ENCODE results near the gene CALN1.
"Not testable (repeated sequence)": the region's sequence is repeated elsewhere in the genome, so short reads cannot be mapped to it uniquely, and the experiment has no call there.

The CALN1 gene

DNA sequence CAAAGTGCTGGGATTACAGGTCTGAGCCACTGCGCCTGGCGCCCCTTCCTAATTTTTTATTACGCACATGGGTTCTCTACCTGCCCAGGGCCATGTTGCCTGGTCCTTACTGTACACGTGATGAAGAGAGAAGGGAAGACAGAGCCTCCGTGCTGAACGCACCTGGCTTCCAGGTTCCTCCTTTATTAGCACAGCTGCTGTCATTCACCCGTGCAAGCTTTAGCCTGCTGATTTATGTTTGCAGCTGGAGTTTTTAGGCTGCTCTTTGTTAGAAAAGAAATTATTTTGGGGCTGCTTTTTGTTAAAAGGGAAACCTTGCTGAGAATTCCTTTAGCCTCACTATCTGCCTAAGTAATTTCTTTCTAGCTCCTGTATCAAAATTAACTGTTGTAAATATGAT, 417.0 kb downstream of the CALN1 start:
- in situ Hi-C loops (cut with MboI; ENCODE audit: low sequenced_read_pairs): no loop called here

GRCh38 chr7:71991586-71991985, 420.6 kb downstream of the CALN1 start:
- in situ Hi-C loops (cut with MboI; ENCODE audit: low sequenced_read_pairs): no loop called here

- in situ Hi-C loops (cut with MboI; ENCODE audit: low sequenced_read_pairs): no loop called here
Measured at GRCh38 chr7:71990138-71990462, 422.0 kb downstream of the CALN1 start.

DNA sequence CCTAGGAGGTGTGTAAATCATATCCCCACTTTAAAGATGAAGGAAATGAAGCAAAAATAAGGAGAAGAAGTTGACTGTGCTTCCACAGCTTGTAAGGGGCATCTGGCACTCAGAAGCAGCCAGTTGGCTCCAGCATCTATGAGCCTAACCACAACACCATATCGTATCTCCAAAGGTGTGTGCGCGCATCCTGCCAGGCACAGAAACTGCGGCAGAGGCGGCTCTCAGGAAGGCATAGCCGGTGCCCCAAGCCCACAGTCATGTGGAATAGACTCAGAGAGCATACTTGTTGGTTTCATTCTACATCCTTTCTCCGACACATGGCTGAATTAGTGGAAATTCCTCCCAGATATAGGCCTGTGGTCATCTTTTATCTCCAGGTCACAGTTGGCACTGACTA, 423.9 kb downstream of the CALN1 start:
- in situ Hi-C loops (cut with MboI; ENCODE audit: low sequenced_read_pairs): no loop called here

DNA sequence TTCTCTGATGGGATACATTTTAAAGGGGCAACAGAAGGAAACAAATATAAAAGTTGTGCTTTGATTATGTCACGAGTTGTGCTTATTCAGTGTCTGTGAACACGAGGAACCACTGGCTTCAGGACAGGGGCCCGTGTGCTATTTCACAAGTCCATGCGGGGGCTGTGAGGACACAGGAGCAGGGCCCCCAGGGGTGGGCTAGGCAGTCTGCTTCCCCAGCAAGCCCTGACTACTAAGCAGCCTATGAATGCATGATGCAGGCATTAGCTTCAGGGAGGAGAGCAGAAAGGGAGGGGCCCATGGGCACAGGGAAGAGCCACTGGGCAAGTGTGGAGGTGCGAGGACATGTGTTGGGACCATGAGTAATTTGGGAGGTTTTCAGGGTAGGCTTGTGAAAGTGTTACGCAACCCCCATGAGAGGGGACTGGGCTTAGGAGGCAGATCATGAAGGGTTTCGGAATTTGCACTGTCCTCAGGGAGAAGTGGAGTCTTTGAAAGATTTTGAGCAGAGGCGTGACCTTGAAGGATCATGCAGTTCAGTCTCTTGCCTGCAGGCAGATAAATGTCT, 424.9 kb downstream of the CALN1 start:
- in situ Hi-C loops (cut with MboI; ENCODE audit: low sequenced_read_pairs): no loop called here

DNA sequence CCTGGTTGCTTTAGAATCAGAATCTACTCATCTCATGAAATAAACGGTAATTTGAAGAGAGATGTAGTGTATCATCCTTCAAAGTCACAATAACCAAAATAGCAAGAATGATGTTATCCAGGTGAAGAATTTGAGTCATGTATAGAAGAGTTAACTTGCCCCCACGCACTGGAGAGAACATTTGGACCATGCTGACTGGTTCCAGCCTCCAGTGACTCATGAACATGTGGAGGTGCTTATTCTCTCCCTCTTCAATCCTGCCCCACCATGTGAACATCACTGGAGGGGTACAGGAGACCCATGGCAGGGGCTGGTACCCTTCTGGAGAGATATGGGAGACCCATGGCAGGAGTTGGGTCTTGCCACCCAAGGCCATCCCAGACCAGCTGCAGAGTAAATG, 427.8 kb downstream of the CALN1 start:
- in situ Hi-C loops (cut with MboI; ENCODE audit: low sequenced_read_pairs): no loop called here

DNA sequence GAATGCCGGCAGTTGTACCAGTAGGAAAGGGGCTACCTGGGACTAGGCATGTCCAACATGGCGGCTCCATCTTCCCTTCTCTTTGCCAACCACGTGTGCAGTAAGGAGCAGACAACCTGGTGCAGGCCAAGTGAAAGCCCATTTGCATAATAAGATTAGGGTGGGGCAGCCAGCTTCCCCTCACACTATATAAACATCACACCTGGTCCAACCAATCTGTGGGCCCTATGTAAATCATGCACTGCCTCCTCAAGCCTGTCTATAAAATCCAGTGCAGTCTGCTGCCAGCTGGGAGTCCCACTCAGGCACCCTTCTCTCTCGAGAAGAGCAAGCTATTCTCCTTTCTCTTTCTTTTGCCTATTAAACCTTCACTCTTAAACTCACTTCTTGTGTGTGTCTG, 429.3 kb downstream of the CALN1 start:
- in situ Hi-C loops (cut with MboI; ENCODE audit: low sequenced_read_pairs): no loop called here

GRCh38 chr7:71976645-71977044, 435.5 kb downstream of the CALN1 start:
- in situ Hi-C loops (cut with MboI; ENCODE audit: low sequenced_read_pairs): no loop called here

- in situ Hi-C loops (cut with MboI; ENCODE audit: low sequenced_read_pairs): no loop called here
Measured at GRCh38 chr7:71974611-71975010, 437.5 kb downstream of the CALN1 start.

DNA sequence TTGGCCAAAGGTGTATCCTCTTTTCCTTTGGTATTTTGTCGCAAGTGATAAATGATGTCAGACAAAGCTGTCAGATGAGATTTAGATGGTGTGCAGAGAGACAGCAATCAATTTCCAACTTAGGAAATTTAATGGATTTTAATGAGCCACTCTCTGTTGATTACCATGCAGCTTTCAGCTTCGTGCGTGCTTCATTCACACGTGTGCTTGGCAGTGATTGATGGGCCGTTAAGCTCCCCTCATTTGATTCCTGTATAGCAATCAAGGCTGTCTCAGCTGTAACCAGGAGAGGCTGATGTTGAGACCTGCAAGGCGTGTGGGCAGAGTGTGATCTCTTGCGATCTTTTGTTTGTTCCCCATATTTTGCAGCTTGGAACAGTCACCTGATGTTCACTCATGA, 439.6 kb downstream of the CALN1 start:
- in situ Hi-C loops (cut with MboI; ENCODE audit: low sequenced_read_pairs): no loop called here

DNA sequence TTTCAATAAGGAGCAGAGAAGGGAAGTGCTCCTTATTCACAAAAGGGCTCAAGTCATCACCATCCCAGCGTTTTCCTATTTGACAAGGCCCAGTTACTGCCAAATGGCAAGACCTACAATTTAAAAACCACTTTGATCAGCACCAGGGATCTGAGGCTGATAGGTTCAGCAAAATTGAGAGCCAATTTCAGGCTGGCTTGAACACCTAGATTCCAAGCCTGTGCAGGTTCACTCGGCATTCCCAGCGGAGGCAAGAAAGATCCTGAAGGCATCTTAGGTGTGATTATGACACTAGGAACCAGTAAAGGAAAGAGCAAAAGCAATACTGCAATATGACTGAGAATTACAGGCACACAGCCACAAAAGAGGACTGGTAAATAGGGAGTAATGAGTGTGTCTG, 441.4 kb downstream of the CALN1 start:
- in situ Hi-C loops (cut with MboI; ENCODE audit: low sequenced_read_pairs): no loop called here

- in situ Hi-C loops (cut with MboI; ENCODE audit: low sequenced_read_pairs): no loop called here
Measured at GRCh38 chr7:71962636-71963035, 449.5 kb downstream of the CALN1 start.

- in situ Hi-C loops (cut with MboI; ENCODE audit: low sequenced_read_pairs): no loop called here
Measured at GRCh38 chr7:71961283-71961682, 450.9 kb downstream of the CALN1 start.

- in situ Hi-C loops (cut with MboI; ENCODE audit: low sequenced_read_pairs): no loop called here
Measured at GRCh38 chr7:71942115-71942514, 470.0 kb downstream of the CALN1 start.

DNA sequence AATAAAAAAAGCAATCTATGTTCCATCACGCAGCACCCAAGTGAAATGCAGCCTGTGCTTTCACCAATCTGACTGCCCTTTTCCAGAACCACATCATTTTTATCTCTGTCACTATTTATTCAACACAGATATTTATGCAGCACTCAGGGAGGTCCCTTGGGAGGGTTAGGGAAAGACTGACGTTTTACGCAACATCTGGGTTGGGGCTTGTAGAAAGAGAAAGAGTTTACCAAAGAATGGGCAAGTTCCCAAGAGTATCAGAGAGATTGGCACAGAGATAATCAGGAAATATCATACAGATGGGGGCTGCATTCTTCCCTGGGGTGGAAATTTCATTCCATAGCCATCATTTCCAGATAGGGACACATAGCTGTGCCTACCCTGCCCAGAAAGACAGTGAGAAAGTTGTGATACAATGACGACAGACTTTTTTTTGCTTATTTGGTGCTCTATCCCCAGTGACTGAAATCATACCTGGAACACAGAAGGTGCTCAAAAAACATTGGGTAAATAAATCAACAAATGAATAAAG, 474.2 kb downstream of the CALN1 start:
- in situ Hi-C loops (cut with MboI; ENCODE audit: low sequenced_read_pairs): no loop called here

DNA sequence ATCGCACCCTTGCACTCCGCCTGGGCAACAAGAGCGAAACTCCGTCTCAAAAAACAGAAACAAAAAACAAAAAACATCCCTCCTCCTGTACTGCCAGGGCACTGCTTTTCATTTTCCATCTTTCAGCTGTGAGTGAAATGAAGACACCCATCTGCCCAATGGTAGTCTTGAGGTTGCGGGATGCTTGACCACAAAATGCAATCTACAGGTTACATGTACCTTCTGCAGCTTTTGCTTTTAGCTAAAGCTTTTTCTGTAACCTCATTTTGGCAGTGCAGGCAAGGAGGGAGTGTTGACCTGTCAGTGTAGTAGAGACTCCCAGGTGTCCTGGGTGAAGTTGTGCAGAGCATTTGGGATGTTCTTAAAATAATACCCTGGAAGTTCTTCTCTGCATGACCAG, 476.5 kb downstream of the CALN1 start:
- in situ Hi-C loops (cut with MboI; ENCODE audit: low sequenced_read_pairs): no loop called here

- in situ Hi-C loops (cut with MboI; ENCODE audit: low sequenced_read_pairs): no loop called here
Measured at GRCh38 chr7:71933426-71933825, 478.7 kb downstream of the CALN1 start.

- in situ Hi-C loops (cut with MboI; ENCODE audit: low sequenced_read_pairs): no loop called here
Measured at GRCh38 chr7:71925663-71926062, 486.5 kb downstream of the CALN1 start.

- in situ Hi-C loops (cut with MboI; ENCODE audit: low sequenced_read_pairs): not testable (repeated sequence)
Measured at GRCh38 chr7:71914204-71914603, 497.9 kb downstream of the CALN1 start.

DNA sequence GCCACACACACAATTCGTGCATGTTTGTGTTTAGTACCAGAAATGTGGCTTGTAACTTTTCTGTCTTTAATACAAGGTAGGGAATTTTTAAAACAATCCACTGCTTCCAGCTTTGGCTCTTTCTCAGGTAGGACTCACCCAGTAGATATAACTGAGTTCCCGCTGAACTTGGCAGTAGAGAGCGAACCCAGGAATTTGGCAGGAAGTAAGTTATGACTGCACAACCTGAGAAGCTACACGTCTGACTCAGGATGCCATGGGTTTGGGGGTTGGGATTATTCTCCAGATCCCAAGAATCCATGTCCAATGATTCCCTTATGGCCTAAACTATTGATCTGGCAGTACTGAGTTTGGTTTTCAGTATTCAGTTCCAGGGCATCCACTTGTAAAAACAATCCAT, 499.7 kb downstream of the CALN1 start:
- in situ Hi-C loops (cut with MboI; ENCODE audit: low sequenced_read_pairs): no loop called here

DNA sequence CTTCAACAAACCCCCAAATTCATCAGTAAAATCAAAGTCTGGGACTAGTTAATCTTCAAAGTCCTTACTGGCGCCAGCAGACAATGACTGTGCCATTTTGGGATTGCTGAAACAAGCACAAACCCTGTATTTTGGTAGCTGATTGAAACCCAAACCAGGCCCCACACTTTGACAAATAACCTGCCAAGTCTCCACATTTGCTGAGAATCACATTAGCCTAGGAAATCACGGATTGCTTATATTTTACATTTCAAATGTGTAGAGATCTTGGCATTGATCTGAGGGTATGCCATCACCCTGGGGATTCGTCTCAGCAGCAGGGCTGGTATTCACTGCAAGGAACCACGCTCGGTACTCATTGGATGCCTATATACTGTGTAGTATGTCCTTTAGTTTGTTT, 501.1 kb downstream of the CALN1 start:
- in situ Hi-C loops (cut with MboI; ENCODE audit: low sequenced_read_pairs): no loop called here

- in situ Hi-C loops (cut with MboI; ENCODE audit: low sequenced_read_pairs): no loop called here
Measured at GRCh38 chr7:71905821-71906220, 506.3 kb downstream of the CALN1 start.

DNA sequence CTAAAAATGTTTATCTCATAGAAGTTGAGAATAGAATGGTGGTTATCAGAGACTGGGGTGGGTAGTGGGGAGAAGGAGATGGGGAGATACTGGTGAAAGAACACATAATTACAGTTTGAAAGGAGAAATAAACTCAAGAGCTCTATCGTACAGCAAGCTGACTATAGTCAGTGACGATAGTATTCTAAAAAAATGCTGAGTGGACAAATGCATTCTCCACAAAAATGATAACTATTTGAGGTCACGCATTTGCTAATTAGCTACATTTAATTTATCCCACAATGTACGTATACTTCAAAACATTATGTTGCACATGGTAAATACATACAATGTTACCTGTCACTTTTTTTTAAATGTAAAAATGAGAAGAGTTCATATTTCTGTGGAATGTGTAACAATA, 507.7 kb downstream of the CALN1 start:
- in situ Hi-C loops (cut with MboI; ENCODE audit: low sequenced_read_pairs): no loop called here

DNA sequence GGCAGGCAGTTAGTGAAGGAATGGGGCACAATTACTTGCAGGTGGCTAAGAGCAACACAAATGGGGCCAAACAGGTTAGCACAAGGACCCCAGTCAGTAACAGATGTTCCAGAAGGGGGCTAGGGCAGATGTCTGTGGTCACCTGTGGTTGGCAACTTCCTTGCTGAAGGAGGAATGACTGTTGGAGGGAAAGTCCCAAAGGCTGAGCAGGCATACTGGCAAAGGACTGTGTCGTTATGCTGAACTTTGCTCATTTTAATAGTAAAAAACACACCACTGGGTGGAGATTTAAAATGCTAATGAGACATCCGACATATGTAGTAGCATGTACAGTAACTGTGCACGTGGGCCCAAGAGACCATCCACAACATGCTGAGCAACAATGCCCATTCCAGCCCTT, 511.6 kb downstream of the CALN1 start:
- in situ Hi-C loops (cut with MboI; ENCODE audit: low sequenced_read_pairs): no loop called here
